UCSD-AML1 (cell line): ENCODE results near the gene LYRM1.

Experiments
- DNase-seq: peaks from one replicate; lab custom pipeline; 2025; ENCODE audit not compliant: unreplicated experiment; lab: John Stamatoyannopoulos, UW

Gene LYRM1

GRCh38 chr16:20871941-20872815 lies 28.4 kb upstream of the LYRM1 start:
- DNase-seq = no peak

- no peak for DNase-seq
Observed at GRCh38 chr16:20873331-20873730, 27.2 kb upstream of the LYRM1 start.

- no peak for DNase-seq
Observed at GRCh38 chr16:20874088-20874581, 26.4 kb upstream of the LYRM1 start.

GRCh38 chr16:20875355-20875650 lies 25.3 kb upstream of the LYRM1 start:
- no peak for DNase-seq

- DNase-seq = no peak
Observed at GRCh38 chr16:20878682-20879147, 21.9 kb upstream of the LYRM1 start.

- no peak for DNase-seq
Observed at GRCh38 chr16:20879175-20880040, 21.2 kb upstream of the LYRM1 start.

GRCh38 chr16:20880867-20881502 lies 19.6 kb upstream of the LYRM1 start:
- DNase-seq = no peak

- DNase-seq = no peak
Observed at GRCh38 chr16:20881503-20881878, 19.1 kb upstream of the LYRM1 start.

GRCh38 chr16:20883554-20884239 lies 16.9 kb upstream of the LYRM1 start:
- no peak for DNase-seq

GRCh38 chr16:20884240-20884556 lies 16.4 kb upstream of the LYRM1 start:
- no peak for DNase-seq

GRCh38 chr16:20886320-20886719 lies 14.3 kb upstream of the LYRM1 start:
- DNase-seq = no peak

- DNase-seq = no peak
Observed at GRCh38 chr16:20887207-20887606, 13.4 kb upstream of the LYRM1 start.

- DNase-seq = no peak
Observed at GRCh38 chr16:20889625-20890275, 10.8 kb upstream of the LYRM1 start.

- no peak for DNase-seq
Observed at GRCh38 chr16:20894388-20894787, 6.2 kb upstream of the LYRM1 start.

- no peak for DNase-seq
Observed at GRCh38 chr16:20897253-20897897, 3.2 kb upstream of the LYRM1 start.

- no peak for DNase-seq
Observed at GRCh38 chr16:20897922-20898321, 2.6 kb upstream of the LYRM1 start.

- no peak for DNase-seq
Observed at GRCh38 chr16:20899071-20899470, 1.5 kb upstream of the LYRM1 start.

GRCh38 chr16:20899477-20900298 lies 883 bp upstream of the LYRM1 start:
- peak; percentile 48 for DNase-seq

- no peak for DNase-seq
Observed at GRCh38 chr16:20901068-20901435, 481 bp downstream of the LYRM1 start.
